Spleen (tissue), 11 donors: ENCODE results near the gene MYOD1. TPM values are rescaled to one million over a fixed set of nuclear protein-coding genes. Genes with fewer than 3 reads are reported as not detected.
A peak's percentile ranks its signal among the peaks of the same experiment; 100 is the strongest.

Experiments
- DNase-seq: peaks from one replicate; pipeline ENCODE4 v3.0.0-alpha.2; 2020
- H3K27ac ChIP-seq, 8 donors: fragments of 200-600 bp; sonication (generic) in 7 of 8; 1 replicate in 4 of 8; 2 replicates in 4 of 8; pipeline versions ENCODE4 v1.5.0 to v1.8.0; 2016 to 2021; ENCODE audit warnings: inconsistent platforms in 4 of 8, mild to moderate bottlenecking in 4 of 8, moderate library complexity in 1 of 8
- H3K27me3 ChIP-seq, 7 donors: fragments of 200-600 bp; sonication (generic) in 6 of 7; replicated peaks in 1 of 7; 1 replicate in 4 of 7; 2 replicates in 3 of 7; pipeline versions ENCODE4 v1.5.0 to v1.8.0; 2016 to 2021; ENCODE audit warnings: inconsistent platforms in 3 of 7, mild to moderate bottlenecking in 1 of 7
- H3K36me3 ChIP-seq, 6 donors: fragments of 200-600 bp; sonication (generic) in 5 of 6; 1 replicate in 4 of 6; 2 replicates in 2 of 6; pipeline versions ENCODE4 v1.5.0 to v1.8.0; 2016 to 2021; ENCODE audit warnings: inconsistent platforms in 2 of 6
- H3K4me1 ChIP-seq, 6 donors: fragments of 200-600 bp; sonication (generic) in 5 of 6; 1 replicate in 3 of 6; 2 replicates in 3 of 6; pipeline versions ENCODE4 v1.5.0 to v1.8.0; 2016 to 2021; ENCODE audit warnings: inconsistent platforms in 3 of 6
- H3K4me3 ChIP-seq, 8 donors: fragments of 200-600 bp; sonication (generic) in 7 of 8; 1 replicate in 4 of 8; 2 replicates in 4 of 8; pipeline versions ENCODE4 v1.5.0 to v1.8.0; 2016 to 2021; ENCODE audit warnings: inconsistent platforms in 4 of 8, mild to moderate bottlenecking in 4 of 8, moderate library complexity in 2 of 8
- H3K9me3 ChIP-seq, 8 donors: fragments of 200-600 bp; sonication (generic) in 7 of 8; 1 replicate in 4 of 8; 2 replicates in 4 of 8; pipeline versions ENCODE4 v1.5.0 to v1.8.0; 2016 to 2021; ENCODE audit warnings: inconsistent platforms in 4 of 8
- CTCF ChIP-seq, 11 experiments: fragments of 200-600 bp in 7 of 11; fragments of 450-650 bp in 4 of 11; sonication (generic) in 4 of 11; IDR thresholded peaks in 8 of 11; conservative IDR thresholded peaks in 3 of 11; 1 replicate in 7 of 11; 2 replicates in 4 of 11; pipeline versions ENCODE4 v1.4.0 to v1.8.0; 2016 to 2021; ENCODE audit warnings: antibody characterized with exemption in 11 of 11, inconsistent platforms in 4 of 11, mild to moderate bottlenecking in 1 of 11
- POLR2A ChIP-seq, 3 donors: fragments of 450-650 bp; IDR thresholded peaks; one replicate each; pipeline ENCODE4 v1.5.1; 2017; ENCODE audit warnings: antibody characterized with exemption in 3 of 3, mild to moderate bottlenecking in 1 of 3
- POLR2AphosphoS5 ChIP-seq, 3 donors: sonication (generic); formaldehyde crosslinking; IDR thresholded peaks; one replicate each; pipeline ENCODE4 v1.5.1; 2017; ENCODE audit warnings: antibody characterized with exemption in 3 of 3
- WGBS, 5 donors: extraction: QIAGEN DNeasy Blood & Tissue Kit in 3 of 5; methylation state at CpG; one replicate each; pipeline versions ENCODE4 v1.1.5 to v1.1.7; 2013 to 2018; 5-methylcytosine and 5-hydroxymethylcytosine counted together
- intact Hi-C: fragments of 100-400 bp; cut with DNase I; formaldehyde crosslinking; loops from one replicate; pipeline ENCODE4 v1.15.0; 2023; ENCODE audit warnings: low total_unique reads
- polyA plus RNA-seq, 3 donors: library from polyadenylated mRNA; stranded (reverse); fragments of 200-250 nt; gene quantifications; one replicate each; pipeline ENCODE4 v1.2.1, GENCODE V29; 2013
- total RNA-seq, 7 donors: library from RNA; depleted of rRNA in 3 of 7; stranded (reverse); fragments of >200 nt in 3 of 7; fragmentation: NEBNext Ultra II Directional in 4 of 7; extraction: Animal tissue kit (Norgen Biotek cat#: 25700) in 4 of 7; gene quantifications; one replicate each; pipeline versions ENCODE4 v1.1.0 to v1.2.1, GENCODE V29; 2016 to 2021
- donor health status: healthy with polysubstance abuse.
- donor health status: DM: no; HTN: no; CAD: no; lungs with moderate emphysema.
- donor health status: DM: no; HTN: no; CAD: no.
- donor health status: Bipolar disorder and iron deficiency.
- donor health status: healthy.
- donor health status: DM: no; HTN: no; CAD: no.
- donor health status: DM: yes; HTN: yes; CAD: no.

The MYOD1 gene
- total and polyA plus RNA-seq, 10 donors: 0.04 TPM; not detected in 9

- no peaks in the 10 kb centered on the region for H3K36me3 ChIP-seq
- H3K4me1 ChIP-seq: no peaks in the 10 kb centered on the region
- 55 to 63% (median 59%) methylated on average over 13 to 23 of the region's 23 CpGs for WGBS, 5 donors
- H3K9me3 ChIP-seq: peaks cover 0 to 9% (median 0%) of the 10 kb centered on the region in 8 donors
- intact Hi-C loops: loop anchor here (2.0 kb wide), 1 partner anchor 218 kb away; no protein-coding TSS in a partner anchor
- DNase-seq: no peak
- no peaks in the 10 kb centered on the region for H3K27me3 ChIP-seq
- peak in 9 of 11 experiments; percentile 19 to 63 (median 54) for TF ChIP-seq CTCF (IDR thresholded peaks at IDR 0.05 in 8 of 11, conservative IDR thresholded peaks at IDR 0.05 in 3 of 11)
- no peak for TF ChIP-seq POLR2A (IDR thresholded peaks at IDR 0.05)
- H3K27ac ChIP-seq: no peak overlapping the region
- H3K4me3 ChIP-seq: no peak overlapping the region
These were observed 41.0 kb downstream of the MYOD1 start for GRCh38 chr11:17760102-17761029.

- no peak for TF ChIP-seq POLR2AphosphoS5 (IDR thresholded peaks at IDR 0.05)
- no peaks in the 10 kb centered on the region for H3K36me3 ChIP-seq
- DNase-seq: no peak
- no peak overlapping the region for H3K4me3 ChIP-seq
- no peak overlapping the region for H3K27ac ChIP-seq
- peaks cover 0 to 4% (median 0%) of the 10 kb centered on the region in 7 donors for H3K27me3 ChIP-seq
- H3K4me1 ChIP-seq: no peaks in the 10 kb centered on the region
- intact Hi-C loops: no loop called here
- peaks cover 0 to 9% (median 0%) of the 10 kb centered on the region in 8 donors for H3K9me3 ChIP-seq
- 73 to 91% (median 83%) methylated on average over 17 of the region's 17 CpGs for WGBS, 5 donors
These were observed 43.1 kb downstream of the MYOD1 start for GRCh38 chr11:17762309-17762974.

- H3K36me3 ChIP-seq: no peaks in the 10 kb centered on the region
- H3K4me1 ChIP-seq: no peaks in the 10 kb centered on the region
- no peak overlapping the region for H3K27ac ChIP-seq
- H3K9me3 ChIP-seq: peaks cover 0 to 8% (median 0%) of the 10 kb centered on the region in 8 donors
- intact Hi-C loops: no loop called here
- DNase-seq: no peak
- WGBS, 5 donors: 80 to 94% (median 93%) methylated on average over 6 to 7 of the region's 7 CpGs
- H3K4me3 ChIP-seq: no peak overlapping the region
- peaks cover 0 to 4% (median 0%) of the 10 kb centered on the region in 7 donors for H3K27me3 ChIP-seq
- TF ChIP-seq POLR2A (IDR thresholded peaks at IDR 0.05): no peak
- no peak for TF ChIP-seq CTCF (IDR thresholded peaks at IDR 0.05 in 8 of 11, conservative IDR thresholded peaks at IDR 0.05 in 3 of 11)
- no peak for TF ChIP-seq POLR2AphosphoS5 (IDR thresholded peaks at IDR 0.05)
These were observed 43.9 kb downstream of the MYOD1 start for GRCh38 chr11:17763244-17763643.

- intact Hi-C loops: no loop called here
- 53 to 65% (median 61%) methylated on average over 3 of the region's 3 CpGs for whole genome bisulfite sequencing, 5 donors
These were observed 44.3 kb downstream of the MYOD1 start for GRCh38 chr11:17763703-17764102.

More at GRCh38 chr11:17763703-17764102, 44.3 kb downstream of the MYOD1 start:
- no peaks in the 10 kb centered on the region for H3K4me1 ChIP-seq
- TF ChIP-seq CTCF (IDR thresholded peaks at IDR 0.05 in 8 of 11, conservative IDR thresholded peaks at IDR 0.05 in 3 of 11) (no peak), POLR2AphosphoS5 (IDR thresholded peaks at IDR 0.05) (no peak), POLR2A (IDR thresholded peaks at IDR 0.05) (no peak)
- no peaks in the 10 kb centered on the region for H3K36me3 ChIP-seq
- H3K27ac ChIP-seq: no peak overlapping the region
- H3K9me3 ChIP-seq: peaks cover 0 to 3% (median 0%) of the 10 kb centered on the region in 8 donors
- no peak overlapping the region for H3K4me3 ChIP-seq
- H3K27me3 ChIP-seq: peaks cover 0 to 4% (median 0%) of the 10 kb centered on the region in 7 donors
- no peak for DNase-seq
